Subcutaneous adipose tissue (tissue), 4 donors: Measurements from ENCODE around the gene WWC1. TPM values are rescaled to one million over a fixed set of nuclear protein-coding genes. Genes with fewer than 3 reads are reported as not detected.

Source experiments
- CTCF ChIP-seq: fragments of 450-650 bp; IDR thresholded peaks from one replicate; pipeline ENCODE4 v1.5.1; 2016; ENCODE audit warnings: low read depth, mild to moderate bottlenecking, control low read depth, antibody characterized with exemption, moderate library complexity
- total RNA-seq, 4 donors: library from RNA; depleted of rRNA; stranded (reverse); fragments of >200 nt; gene quantifications; one replicate each; pipeline ENCODE4 v1.1.0, GENCODE V29; 2016

Gene WWC1
- total RNA-seq, 4 donors from 2014 or later = 0.34 to 5.1 (median 1.1) TPM; not detected in 1

GRCh38 chr5:168409591-168410458, 118.4 kb downstream of the WWC1 start:
- TF ChIP-seq CTCF = no peak

- no peak for TF ChIP-seq CTCF
These were observed 120.4 kb downstream of the WWC1 start for GRCh38 chr5:168411871-168412270.

GRCh38 chr5:168413062-168413461, 121.6 kb downstream of the WWC1 start:
- no peak for TF ChIP-seq CTCF

- no peak for TF ChIP-seq CTCF
These were observed 122.2 kb downstream of the WWC1 start for GRCh38 chr5:168413596-168413995.

- TF ChIP-seq CTCF = no peak
These were observed 124.0 kb downstream of the WWC1 start for GRCh38 chr5:168415401-168415800.

- TF ChIP-seq CTCF = no peak
These were observed 124.5 kb downstream of the WWC1 start for GRCh38 chr5:168415971-168416370.

GRCh38 chr5:168417731-168418429, 126.4 kb downstream of the WWC1 start:
- TF ChIP-seq CTCF = no peak
